OCI-LY7 (cell line): Measurements from ENCODE around the gene MINDY3. TPM values are rescaled to one million over a fixed set of nuclear protein-coding genes. Genes with fewer than 3 reads are reported as not detected.
"Not testable (repeated sequence)": the region's sequence is repeated elsewhere in the genome, so short reads cannot be mapped to it uniquely, and the experiment has no call there.

Source experiments
- BruUV-seq: library from RNA; stranded (reverse); fragments of 400-500 nt; replicated peaks from 2 replicates; lab custom pipeline; 2021; lab: Mats Ljungman, UMichigan
- CTCF ChIA-PET: fragments of 300-600 bp; sonication (Branson Sonifier 250); formaldehyde crosslinking; loops from one replicate; lab custom pipeline; 2022; ENCODE audit warnings: antibody characterized with exemption; ENCODE audit not compliant: unreplicated experiment; lab: Charles Lee
- POLR2A ChIA-PET: fragments of 300-600 bp; sonication (Branson Sonifier 250); formaldehyde crosslinking; loops from one replicate; lab custom pipeline; 2022; ENCODE audit warnings: antibody characterized with exemption; lab: Charles Lee
- DNase-seq: peaks from one replicate; pipeline ENCODE4 v3.0.0-alpha.2; 2015; ENCODE audit warnings: low spot score
- H2AFZ ChIP-seq: fragments of 200-600 bp; sonication (generic), shearing (Covaris generic); 2 replicates; pipeline ENCODE4 v1.6.1; 2014; ENCODE audit warnings: mild to moderate bottlenecking, antibody characterized with exemption, low read length, moderate library complexity
- H3K27ac ChIP-seq: fragments of 200-600 bp; sonication (generic); 2 replicates; pipeline ENCODE4 v1.5.1; 2014; ENCODE audit warnings: mixed run types, low read depth, mild to moderate bottlenecking, moderate library complexity, low read length, inconsistent platforms; ENCODE audit not compliant: poor library complexity, severe bottlenecking
- H3K36me3 ChIP-seq: fragments of 200-600 bp; sonication (generic); 2 replicates; pipeline ENCODE4 v1.6.1; 2014; ENCODE audit warnings: mild to moderate bottlenecking, antibody characterized with exemption, low read length, moderate library complexity, mixed read lengths; ENCODE audit not compliant: insufficient read depth
- H3K4me1 ChIP-seq: fragments of 200-600 bp; sonication (generic); 2 replicates; pipeline ENCODE4 v1.5.1; 2014; ENCODE audit warnings: mild to moderate bottlenecking, low read length; ENCODE audit not compliant: insufficient read depth, poor library complexity, severe bottlenecking
- H3K4me2 ChIP-seq: fragments of 200-600 bp; sonication (generic); 2 replicates; pipeline ENCODE4 v1.6.1; 2014; ENCODE audit warnings: mild to moderate bottlenecking, low read length
- H3K4me3 ChIP-seq: fragments of 200-600 bp; sonication (generic); 2 replicates; pipeline ENCODE4 v1.5.1; 2014; ENCODE audit warnings: mild to moderate bottlenecking, low read depth, low read length; ENCODE audit not compliant: poor library complexity, severe bottlenecking
- H3K79me2 ChIP-seq: fragments of 200-600 bp; sonication (generic); 2 replicates; pipeline ENCODE4 v1.6.1; 2016; ENCODE audit warnings: low read depth, mild to moderate bottlenecking, low read length, moderate library complexity, mixed read lengths; ENCODE audit not compliant: insufficient read depth
- H3K9me2 ChIP-seq: fragments of 200-600 bp; sonication (generic); 2 replicates; pipeline ENCODE4 v1.6.1; 2016; ENCODE audit warnings: mild to moderate bottlenecking, low read length, mixed read lengths; ENCODE audit not compliant: insufficient read depth
- H3K9me3 ChIP-seq: fragments of 200-600 bp; sonication (generic); 2 replicates; pipeline ENCODE4 v1.6.1; 2014; ENCODE audit warnings: mild to moderate bottlenecking, mixed run types, low read length, mixed read lengths
- H4K20me1 ChIP-seq: fragments of 200-600 bp; sonication (generic); 2 replicates; pipeline ENCODE4 v1.6.1; 2014; ENCODE audit warnings: mild to moderate bottlenecking, antibody characterized with exemption, low read length, moderate library complexity, mixed read lengths; ENCODE audit not compliant: insufficient read depth
- CTCF ChIP-seq: fragments of 200-600 bp; sonication (generic); conservative IDR thresholded peaks from 2 replicates; pipeline ENCODE4 v1.5.1; 2014; ENCODE audit warnings: mild to moderate bottlenecking, antibody characterized with exemption, low read length, moderate library complexity, mixed read lengths
- EZH2phosphoT487 ChIP-seq: fragments of 200-600 bp; sonication (generic); IDR thresholded peaks from 2 replicates; pipeline ENCODE4 v1.6.1; 2018; ENCODE audit warnings: low read depth, borderline replicate concordance, mild to moderate bottlenecking, mixed run types, antibody characterized with exemption, low read length, moderate library complexity, mixed read lengths
- intact Hi-C: fragments of 100-400 bp; cut with micrococcal nuclease; formaldehyde crosslinking; loops from one replicate; pipeline ENCODE4 v1.10.0; 2022; ENCODE audit not compliant: unreplicated experiment
- total RNA-seq, 2 experiments: library from RNA; depleted of rRNA in 1 of 2; stranded (reverse); fragments of >200 nt in 1 of 2; shearing (Covaris generic) in 1 of 2; gene quantifications; 2 replicates each; pipeline ENCODE4 v1.2.3, GENCODE V29; 2014 to 2022

MINDY3 gene
- total RNA-seq, 2 experiments from 2014 or later = 15.7 to 23.3 TPM

- ChIA-PET CTCF (no interaction called here), POLR2A (no interaction called here)
- BruUV-seq = no TSS peak
- Histone ChIP-seq H3K79me2 (peaks cover 29% of the 10 kb centered on the region), H3K36me3 (peaks cover 55% of the 10 kb centered on the region), H4K20me1 (no peaks in the 10 kb centered on the region), H3K9me3 (peaks cover 18% of the 10 kb centered on the region; the same call in 1 of the 2 replicates), H3K4me2 (no peak overlapping the region), H3K9me2 (no peaks in the 10 kb centered on the region), H3K4me3 (no peak overlapping the region), H2AFZ (no peak overlapping the region), H3K4me1 (no peaks in the 10 kb centered on the region), H3K27ac (no peak overlapping the region)
- DNase-seq = no peak
- intact Hi-C loops = no loop called here
- TF ChIP-seq EZH2phosphoT487 = no peak
- no peak for TF ChIP-seq CTCF
Measured at GRCh38 chr10:15852111-15852557, 8.2 kb downstream of the MINDY3 start.

GRCh38 chr10:15850337-15850978 lies 9.8 kb downstream of the MINDY3 start:
- BruUV-seq, H3K27ac ChIP-seq, H3K4me3 ChIP-seq, intact Hi-C loops, H2AFZ ChIP-seq, H3K4me2 ChIP-seq, CTCF ChIA-PET, POLR2A ChIA-PET, H3K9me2 ChIP-seq, H3K4me1 ChIP-seq, H4K20me1 ChIP-seq: not testable (repeated sequence)
- H3K9me3 ChIP-seq = peaks cover 20% of the 10 kb centered on the region; the same call in 1 of the 2 replicates
- peaks cover 14% of the 10 kb centered on the region for H3K79me2 ChIP-seq
- peak; percentile 25 for DNase-seq
- peaks cover 54% of the 10 kb centered on the region for H3K36me3 ChIP-seq

GRCh38 chr10:15849316-15849715 lies 11.0 kb downstream of the MINDY3 start:
- intact Hi-C loops = no loop called here
- peaks cover 50% of the 10 kb centered on the region for H3K36me3 ChIP-seq
- H2AFZ ChIP-seq = no peak overlapping the region
- H3K4me1 ChIP-seq = no peaks in the 10 kb centered on the region
- no peak for DNase-seq
- H3K9me3 ChIP-seq = peaks cover 20% of the 10 kb centered on the region; the same call in 1 of the 2 replicates
- H3K4me3 ChIP-seq = no peak overlapping the region
- H3K27ac ChIP-seq = no peak overlapping the region
- CTCF ChIA-PET = no interaction called here
- BruUV-seq = no TSS peak
- H4K20me1 ChIP-seq = no peaks in the 10 kb centered on the region
- H3K4me2 ChIP-seq = no peak overlapping the region
- peaks cover 4% of the 10 kb centered on the region; the same call in 1 of the 2 replicates for H3K79me2 ChIP-seq
- TF ChIP-seq CTCF (no peak), EZH2phosphoT487 (no peak)
- H3K9me2 ChIP-seq = no peaks in the 10 kb centered on the region
- POLR2A ChIA-PET = no interaction called here
